Amygdala (tissue), 56 donors: Measurements from ENCODE around the gene SLC9A5.

Experiments used
- DNase-seq, 56 donors: peaks; one replicate each; lab custom pipeline; 2025; lab: John Stamatoyannopoulos, UW

Gene SLC9A5

DNA sequence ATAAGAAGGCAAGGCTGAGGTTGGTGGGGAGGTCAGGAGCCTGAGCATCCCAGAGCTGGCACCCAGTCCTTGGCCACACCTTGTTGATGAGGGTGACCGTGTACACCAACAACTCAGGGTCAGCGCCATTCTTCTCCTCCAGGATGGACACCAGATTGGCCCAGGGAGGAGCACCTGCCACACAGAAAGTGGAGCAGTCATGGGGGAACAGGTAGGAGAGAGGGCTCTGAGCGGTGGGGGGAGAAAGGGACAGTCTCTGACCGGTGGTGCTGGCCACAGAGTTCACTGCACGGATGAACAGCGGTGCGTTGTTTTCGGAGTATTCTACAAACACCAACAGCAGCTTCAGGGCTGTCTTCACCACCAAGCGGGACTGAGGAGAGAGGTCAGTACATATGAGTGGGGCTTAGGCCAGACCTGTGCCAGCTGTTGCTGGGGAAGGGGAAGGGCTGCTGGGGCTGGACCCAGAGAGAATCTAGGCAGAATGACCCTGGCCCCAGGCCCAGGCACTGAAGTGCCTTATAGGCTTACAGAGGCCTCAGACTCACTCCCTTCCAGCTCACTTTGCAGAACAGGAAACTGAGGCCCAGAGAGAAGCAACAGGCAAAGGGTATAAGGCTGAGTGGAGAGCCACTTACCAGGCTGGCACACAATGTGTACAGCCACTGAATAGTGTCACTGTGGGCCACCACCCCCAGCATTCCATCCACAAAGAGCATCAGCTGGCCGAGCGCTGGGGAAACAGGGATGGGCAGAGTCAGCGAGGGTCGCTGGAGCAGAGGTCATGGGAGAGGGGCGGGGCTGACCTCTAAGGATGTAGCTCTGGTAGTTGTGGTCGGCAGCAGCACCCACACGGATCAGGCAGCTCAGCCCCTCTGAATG, 11.1 kb upstream of the SLC9A5 start:
- DNase-seq: no peak

DNA sequence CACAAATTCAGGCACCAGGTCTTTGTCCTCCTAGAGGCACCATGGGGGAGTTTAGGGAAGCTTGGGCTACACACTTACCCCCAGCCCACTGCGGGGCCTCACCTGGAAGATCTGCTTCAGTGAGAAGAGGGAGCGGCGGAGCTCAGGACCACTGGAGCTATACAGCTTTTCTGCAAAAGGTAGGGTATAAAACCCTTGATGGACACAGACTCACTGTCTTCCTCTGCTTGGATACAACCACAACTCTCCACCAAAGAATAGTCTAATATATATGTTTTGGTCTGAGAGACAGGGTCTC, 10.6 kb upstream of the SLC9A5 start:
- no peak for DNase-seq

DNA sequence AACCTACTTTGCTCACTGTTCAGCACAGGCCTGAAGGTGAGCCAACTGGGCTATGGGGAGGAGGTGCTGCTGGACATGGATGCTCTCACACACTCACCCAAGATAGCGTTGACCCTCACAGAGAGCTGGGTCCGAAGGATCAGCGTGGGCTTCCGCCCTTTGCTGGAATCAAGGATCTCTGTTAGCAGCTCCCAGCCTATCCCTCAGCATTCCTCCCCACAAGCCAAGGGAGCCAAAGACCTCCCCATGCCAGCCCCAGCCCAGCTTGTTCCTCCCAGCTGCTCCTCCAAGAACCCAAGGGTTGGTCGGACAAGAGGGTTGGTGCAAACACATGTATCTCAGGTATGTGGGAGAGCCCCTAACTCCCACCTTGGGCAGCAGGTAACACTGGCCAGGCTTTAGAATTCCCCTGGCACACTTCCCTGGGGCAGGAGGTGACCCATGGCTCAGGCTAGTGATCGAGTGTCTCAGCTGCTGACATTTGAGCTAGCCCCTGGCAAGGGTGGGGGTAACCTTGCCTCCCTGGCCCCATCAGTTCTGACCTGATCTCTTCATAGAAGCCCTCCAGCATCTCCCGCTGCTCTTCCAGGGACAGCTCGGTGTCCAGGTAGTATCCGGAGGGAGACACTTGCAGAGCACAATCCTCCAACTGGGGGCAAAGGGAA, 9.8 kb upstream of the SLC9A5 start:
- no peak for DNase-seq

DNA sequence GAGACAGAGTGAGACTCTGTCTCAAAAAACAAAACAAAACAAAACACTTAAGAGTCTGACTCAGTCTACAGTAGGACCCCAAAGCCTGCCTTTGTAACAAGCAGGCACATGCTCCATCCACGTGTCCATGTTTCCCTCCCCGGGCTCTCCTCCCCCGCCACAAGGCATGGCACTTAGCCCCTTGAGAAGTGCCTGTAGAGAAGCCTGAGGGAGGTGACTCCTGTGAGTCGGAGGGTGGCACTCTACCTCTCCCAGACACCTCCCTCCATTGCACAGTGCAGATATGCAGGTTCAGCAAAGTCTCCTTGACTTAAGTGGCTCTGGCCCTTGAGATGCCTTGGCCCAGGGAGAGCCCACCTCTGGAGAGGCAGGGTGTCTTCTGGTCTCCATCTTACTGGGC, 8.3 kb upstream of the SLC9A5 start:
- DNase-seq: no peak

DNA sequence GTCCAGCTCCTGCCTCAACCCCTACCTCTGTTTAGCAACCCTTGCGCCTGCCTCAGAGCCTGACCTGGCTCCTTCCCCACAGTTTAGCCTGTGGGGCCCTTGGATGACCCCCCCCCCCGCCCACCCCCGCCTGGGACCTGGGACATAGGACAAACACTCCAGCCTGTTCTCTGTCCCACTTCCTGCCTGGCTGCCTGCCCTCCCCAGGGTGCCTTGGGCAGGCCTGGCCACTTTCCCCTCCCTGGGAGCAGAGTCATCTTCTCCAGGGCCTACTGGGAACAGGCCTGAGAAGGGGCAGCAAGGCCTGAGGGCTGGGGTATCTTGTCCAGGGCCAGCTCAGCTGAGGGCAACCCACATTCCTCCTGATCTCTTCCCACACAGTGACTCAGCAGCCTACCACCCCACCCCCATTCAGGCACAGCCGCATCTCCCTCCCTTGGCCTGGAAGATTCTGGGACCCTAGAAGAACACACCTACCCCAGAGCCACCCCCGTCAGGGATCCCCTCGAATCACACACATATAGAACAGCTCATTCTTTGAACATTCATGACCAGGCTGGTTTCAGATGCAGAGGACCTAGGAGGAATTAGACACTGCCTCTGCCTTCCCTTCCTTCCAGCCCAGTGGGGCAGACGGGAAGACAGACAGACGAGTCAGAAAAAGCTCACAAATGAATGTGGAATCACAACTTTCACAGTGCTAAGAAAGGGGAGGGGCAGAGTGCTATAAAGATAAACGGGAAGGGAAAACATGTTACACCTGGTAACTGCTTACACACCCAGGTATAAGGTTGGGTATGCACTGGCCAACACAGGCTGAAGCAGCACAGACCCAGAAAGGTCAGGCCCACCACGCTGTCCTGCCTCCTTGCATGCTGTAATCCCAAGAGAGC, 7.5 kb upstream of the SLC9A5 start:
- peak in 4 of 56 donors; percentile 10 to 39 (median 20) for DNase-seq

DNA sequence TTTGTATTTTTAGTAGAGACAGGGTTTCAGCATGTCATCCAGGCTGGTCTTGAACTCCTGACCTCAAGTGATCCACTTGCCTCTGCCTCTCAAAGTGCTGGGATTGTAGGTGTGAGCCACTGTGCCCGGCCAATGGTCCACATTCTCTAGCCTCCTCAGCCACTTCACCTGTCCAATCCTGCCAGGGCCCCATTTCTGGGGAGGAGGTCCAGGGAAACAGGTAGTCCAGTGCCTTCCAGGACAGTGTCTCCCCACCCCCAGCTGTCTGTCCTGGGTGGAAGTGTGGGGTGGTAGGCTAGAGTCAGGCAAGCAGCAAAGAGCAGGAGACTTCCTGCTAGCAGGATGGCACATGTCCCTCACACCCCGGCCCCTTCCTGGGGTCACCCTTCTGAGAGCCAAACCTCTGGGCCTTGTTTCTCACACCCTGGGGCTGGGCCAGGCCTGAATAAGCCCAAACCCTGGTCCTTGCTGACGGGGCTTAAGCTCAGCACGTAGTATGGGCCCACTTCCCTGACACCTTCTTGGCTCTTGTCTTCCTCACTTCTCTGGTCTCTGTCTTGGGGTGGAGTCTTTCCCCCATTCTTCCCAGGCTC, 6.5 kb upstream of the SLC9A5 start:
- no peak for DNase-seq

DNA sequence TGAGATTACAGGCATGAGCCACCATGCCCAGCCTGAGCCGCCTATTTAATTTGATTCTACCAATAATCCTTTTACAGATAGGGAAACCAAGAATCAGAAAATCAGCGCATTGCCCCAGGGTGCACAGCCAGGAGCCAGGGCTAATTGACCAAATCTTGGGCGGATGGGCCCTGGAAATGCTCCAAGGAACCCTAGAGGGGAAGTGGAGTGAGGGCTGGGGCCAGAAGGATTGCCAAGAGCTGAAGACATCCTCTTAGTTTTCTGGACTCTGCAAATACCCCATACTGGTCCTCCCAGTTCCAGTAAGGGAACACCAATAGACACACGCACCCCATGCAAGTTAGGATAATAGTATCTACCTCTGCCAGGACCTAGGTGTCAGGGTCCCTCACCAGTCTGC, 5.3 kb upstream of the SLC9A5 start:
- DNase-seq: no peak

DNA sequence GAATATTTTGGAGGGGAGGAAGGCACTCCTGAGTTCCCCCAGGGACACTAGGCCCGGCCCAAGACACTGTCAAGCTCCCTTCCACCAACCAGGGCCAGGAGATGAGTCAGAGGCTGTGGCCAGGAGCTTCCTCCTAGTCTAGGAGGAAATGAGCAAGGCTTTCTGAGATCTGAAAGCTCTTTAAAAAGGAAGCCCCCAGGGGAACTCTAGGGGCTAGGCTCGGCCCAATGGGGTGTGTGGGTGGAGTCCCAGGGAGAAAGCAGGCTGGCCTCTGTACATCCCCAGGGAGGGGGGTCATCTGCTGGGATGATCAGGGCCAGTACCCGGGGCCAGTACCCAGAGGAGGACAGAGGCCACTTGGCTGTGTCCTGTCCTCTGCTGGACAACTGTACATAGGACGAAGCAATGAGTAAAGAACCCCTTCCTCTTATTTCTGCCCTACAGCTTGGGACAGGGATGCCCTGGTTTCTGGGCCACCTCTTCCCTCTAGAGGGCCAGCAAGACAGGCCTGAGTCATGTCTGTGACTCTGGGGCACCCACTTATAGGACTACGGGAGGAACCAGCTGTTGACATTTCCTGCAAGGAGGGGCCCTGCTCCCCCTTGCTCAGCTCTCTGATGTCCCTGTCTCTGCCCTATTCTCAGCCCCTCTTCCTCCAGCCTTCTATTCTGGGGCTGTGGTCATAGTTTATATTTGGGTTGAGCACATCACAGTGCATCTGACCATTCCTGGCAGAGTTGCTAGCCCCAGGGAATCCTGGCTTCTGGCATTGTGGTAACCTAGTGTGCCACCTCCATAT, 4.2 kb upstream of the SLC9A5 start:
- peak in 18 of 56 donors; percentile 11 to 61 (median 30) for DNase-seq

DNA sequence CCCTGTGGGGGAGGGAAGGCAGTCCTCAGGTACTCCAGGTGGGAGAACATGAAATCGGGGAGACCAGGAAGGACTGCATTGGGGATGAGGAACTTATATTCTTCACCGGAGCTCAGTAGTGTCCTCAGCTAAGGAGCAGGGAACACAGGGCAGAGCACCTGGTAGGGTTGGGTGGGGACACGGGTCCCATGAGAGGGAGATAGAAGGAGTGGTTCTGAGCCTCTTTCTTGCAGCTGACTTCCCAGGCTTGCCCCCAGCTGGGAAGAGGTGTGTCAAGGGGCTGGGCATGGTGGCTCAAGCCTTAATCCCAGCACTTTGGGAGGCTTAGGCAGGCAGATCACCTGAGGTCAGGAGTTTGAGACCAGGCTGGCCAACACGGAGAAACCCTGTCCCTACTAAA, 3.6 kb upstream of the SLC9A5 start:
- no peak for DNase-seq

DNA sequence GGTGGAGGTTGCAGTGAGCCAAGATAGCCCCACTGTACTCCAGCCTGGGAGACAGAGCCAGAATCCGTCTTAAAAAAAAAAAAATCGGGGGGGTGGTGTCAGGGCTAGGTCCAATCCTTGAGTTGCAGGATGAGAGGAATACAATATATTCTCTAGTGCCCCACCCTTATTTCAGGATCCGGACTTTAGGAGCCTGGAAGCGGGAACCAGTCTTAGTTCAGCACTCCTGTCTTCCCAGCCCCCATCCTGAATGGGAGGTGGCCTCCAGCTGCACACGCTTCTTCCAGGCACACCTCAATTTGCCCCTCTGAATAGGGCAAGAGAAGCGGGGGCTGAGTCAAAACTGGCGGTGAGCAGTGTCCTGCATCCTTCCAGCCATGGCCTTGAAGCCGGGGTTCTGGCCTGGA, 3.1 kb upstream of the SLC9A5 start:
- DNase-seq: peak in 1 of 56 donors; percentile 73

DNA sequence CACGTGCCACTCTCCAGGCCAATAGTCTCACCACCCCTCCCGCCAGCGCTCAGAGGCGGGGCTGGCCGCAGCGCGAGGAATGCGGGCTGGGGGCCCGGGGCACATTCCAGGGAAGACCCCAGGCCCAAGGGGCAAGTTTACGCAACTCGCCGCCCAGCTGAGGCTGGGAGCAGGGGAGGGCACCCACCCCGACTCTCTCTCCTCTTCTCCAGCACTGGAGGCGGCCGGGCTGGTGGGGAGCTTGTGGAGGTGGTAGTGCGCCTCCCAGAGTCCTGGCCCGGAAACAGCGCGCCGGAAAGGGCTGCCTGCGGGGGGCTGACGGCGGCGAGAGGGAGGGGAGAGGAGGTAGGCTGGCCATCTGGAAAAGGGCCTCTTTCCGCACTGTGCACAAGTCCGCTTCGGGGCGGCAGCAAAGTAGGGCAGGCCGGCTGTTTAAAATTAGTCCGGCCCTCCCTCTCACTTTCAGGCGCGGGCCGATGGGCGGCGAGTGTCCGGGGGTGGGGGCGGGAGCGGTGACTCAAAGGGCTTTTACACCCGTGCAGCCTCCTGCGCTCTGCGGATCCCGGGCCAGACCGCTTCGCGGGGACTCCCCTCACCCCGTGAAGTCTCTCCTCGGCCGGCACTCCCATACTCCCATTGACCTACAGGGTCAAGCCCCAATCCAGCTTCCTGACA, 2.6 kb upstream of the SLC9A5 start:
- peak in 33 of 56 donors; percentile 22 to 75 (median 51) for DNase-seq

DNA sequence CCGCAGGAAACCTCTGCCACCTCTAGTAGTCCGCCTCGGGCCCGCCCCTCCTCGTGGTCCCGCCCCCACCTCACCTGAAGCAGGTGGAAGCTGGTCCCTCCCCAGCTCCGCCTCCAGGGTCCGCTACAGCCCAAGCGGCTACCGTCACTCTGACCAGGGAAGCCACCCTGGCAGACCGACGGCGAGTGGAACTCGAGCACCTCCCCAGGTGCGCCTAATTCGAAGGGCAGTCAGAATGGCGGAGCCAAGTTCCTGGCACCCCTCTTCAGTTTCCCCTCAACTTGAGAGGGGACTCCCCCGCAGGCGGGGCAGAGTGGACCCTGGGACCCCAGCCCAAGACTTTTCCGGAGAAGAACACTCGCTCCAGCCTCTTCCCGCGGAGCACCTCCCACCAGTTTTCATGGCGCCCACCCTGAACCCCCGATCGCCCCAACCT, 2.0 kb upstream of the SLC9A5 start:
- DNase-seq: no peak

DNA sequence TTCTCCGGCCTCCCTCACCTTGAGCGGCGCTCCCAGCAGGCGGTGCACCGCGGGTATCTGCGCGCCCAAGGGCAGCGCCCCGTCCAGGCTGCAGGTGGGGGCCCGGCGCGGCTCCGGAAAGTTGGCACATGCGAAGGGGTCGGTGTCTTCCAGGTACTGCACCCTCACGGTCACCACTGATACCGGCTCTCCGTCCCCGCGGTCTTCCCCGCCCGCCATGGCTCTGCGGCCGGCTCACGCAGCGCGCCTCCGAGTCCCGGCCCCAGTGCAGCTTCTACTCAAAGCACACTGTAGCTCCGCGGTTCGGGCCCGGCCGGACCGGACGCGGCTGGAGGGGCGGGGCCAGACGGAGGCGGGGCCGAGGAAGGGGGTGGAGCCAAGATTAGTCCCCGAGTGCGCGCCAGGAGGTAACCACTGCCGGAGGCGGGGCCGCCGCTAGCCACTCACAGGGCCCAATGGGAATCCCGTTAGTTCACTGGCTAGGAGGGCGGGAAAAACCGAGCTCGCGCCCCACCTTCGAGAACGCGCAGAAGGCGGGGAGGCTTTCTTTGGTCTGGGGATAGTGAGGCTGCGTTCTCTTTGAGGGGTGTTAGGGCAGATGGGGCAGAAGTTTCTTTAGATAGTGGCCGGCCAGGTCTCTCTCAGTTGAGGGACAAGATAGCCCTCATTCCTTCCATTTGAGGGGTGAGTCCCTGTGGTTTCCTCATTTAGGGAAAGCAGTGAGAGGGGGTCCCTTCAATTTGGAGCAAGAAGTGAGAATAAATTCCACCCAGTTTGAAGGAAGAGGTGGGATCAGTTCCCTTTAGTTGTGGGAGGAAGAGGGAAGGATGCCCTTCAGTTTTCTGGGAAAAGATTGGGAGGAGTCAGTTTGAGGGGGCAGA, 1.3 kb upstream of the SLC9A5 start, which contains the start of gene FHOD1:
FHOD1 (minus strand) TSS at position 290 of the 881 bp plus-strand sequence; CDS start at position 219, 71 bp downstream.
- DNase-seq: peak in 55 of 56 donors; percentile 50 to 96 (median 84)

DNA sequence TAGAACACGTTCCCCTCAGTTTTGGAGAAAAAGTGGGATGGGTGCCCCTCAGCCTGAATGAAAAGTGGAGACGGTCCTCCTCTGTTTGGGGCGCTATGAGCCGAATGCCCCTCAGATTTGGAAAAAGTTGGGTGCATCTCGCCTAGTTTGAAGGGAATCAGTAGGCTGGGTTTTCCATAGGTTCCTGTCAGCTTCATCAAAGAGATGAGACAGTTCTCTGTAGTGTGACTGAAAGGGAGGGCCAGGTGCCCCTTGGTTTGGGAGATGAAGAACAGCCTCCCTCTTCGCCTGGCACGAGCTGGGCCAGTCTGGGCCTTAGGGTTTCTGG, 742 bp upstream of the SLC9A5 start:
- DNase-seq: peak in 1 of 56 donors; percentile 6

DNA sequence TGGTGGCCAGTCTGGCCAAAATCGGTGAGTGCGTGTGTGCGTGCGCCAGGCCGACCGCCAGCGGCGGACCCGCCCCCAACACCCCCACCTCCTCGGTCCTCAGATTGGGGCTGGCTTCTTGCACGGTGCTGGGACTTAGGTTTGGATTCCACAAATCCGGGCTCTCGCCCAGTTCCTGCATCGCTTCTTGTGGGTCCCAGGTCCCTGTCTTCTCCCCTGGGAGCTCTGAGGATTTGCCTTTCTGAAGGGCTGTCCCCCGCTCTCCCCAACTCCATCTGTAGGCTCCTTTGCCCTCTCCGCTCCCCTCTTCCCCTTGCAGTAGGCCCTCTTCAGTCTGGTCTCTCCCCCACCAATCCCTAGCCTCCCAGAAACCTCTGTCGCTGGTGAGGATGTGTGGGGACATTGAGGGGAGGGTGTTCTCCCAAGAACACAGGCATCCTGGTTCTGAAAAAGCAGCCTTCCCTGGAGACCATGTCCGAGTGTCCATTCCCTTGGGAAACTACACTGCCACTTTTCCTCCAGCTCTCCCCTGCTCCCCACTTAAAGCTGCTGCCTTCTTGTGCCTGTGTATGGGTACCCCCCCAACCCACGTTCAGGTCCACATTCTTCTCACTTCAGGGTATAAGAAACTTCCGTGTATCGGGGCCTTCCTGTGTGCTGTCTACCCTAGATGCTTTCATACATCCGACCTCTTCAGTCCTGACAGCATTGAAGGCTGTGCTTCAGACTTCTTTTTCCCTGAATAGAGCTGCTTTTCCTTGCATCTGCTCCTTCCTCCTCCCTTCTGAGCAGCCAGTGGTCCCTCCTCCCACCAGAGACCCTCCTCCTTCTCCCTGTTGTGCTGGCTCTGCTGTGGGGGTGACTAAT, 632 bp downstream of the SLC9A5 start:
- peak in 4 of 56 donors; percentile 5 to 42 (median 29) for DNase-seq

DNA sequence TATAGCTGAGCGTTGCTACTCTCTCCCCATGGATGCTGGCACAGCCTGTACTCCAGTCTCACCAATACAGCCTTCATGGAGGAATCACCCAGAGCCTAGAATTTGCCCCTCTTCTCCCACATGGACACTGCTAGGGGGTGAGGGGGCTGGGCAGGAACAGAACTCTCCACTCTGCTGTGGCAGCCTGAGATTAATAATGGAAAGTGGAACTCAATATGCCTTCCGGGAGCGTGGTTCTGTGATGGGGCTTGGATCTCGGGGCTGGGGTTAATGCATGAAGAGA, 1.2 kb downstream of the SLC9A5 start:
- DNase-seq: no peak
